ENCODE measurements around the gene GMDS.
A peak's percentile ranks its signal among the peaks of the same experiment; 100 is the strongest.

Gene GMDS

DNA sequence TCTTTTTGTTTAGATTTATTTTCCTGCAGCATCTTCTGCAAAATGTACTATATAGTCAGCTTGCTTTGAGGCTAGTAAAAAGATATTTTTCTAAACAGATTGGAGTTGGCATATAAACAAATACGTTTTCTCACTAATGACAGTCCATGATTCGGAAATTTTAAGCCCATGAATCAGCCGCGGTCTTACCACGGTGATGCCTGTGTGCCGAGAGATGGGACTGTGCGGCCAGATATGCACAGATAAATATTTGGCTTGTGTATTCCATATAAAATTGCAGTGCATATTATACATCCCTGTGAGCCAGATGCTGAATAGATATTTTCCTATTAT is 632.5 kb downstream of the GMDS start:
- DNase-seq (ENCODE audit: low spot score): no peak

DNA sequence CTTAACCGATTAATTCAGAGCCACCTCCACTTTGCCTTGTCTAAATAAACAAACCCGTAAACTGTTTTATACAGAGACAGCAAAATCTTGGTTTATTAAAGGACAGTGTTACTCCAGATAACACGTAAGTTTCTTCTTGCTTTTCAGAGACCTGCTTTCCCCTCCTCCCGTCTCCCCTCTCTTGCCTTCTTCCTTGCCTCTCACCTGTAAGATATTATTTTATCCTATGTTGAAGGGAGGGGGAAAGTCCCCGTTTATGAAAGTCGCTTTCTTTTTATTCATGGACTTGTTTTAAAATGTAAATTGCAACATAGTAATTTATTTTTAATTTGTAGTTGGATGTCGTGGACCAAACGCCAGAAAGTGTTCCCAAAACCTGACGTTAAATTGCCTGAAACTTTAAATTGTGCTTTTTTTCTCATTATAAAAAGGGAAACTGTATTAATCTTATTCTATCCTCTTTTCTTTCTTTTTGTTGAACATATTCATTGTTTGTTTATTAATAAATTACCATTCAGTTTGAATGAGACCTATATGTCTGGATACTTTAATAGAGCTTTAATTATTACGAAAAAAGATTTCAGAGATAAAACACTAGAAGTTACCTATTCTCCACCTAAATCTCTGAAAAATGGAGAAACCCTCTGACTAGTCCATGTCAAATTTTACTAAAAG is 633.0 kb downstream of the GMDS start:
- no peak for DNase-seq (ENCODE audit: low spot score)

GRCh38 chr6:1611572-1612298 is 633.7 kb downstream of the GMDS start:
- DNase-seq (ENCODE audit: low spot score): no peak

- DNase-seq (ENCODE audit: low spot score): no peak
These were observed 634.2 kb downstream of the GMDS start for GRCh38 chr6:1611322-1611571.

DNA sequence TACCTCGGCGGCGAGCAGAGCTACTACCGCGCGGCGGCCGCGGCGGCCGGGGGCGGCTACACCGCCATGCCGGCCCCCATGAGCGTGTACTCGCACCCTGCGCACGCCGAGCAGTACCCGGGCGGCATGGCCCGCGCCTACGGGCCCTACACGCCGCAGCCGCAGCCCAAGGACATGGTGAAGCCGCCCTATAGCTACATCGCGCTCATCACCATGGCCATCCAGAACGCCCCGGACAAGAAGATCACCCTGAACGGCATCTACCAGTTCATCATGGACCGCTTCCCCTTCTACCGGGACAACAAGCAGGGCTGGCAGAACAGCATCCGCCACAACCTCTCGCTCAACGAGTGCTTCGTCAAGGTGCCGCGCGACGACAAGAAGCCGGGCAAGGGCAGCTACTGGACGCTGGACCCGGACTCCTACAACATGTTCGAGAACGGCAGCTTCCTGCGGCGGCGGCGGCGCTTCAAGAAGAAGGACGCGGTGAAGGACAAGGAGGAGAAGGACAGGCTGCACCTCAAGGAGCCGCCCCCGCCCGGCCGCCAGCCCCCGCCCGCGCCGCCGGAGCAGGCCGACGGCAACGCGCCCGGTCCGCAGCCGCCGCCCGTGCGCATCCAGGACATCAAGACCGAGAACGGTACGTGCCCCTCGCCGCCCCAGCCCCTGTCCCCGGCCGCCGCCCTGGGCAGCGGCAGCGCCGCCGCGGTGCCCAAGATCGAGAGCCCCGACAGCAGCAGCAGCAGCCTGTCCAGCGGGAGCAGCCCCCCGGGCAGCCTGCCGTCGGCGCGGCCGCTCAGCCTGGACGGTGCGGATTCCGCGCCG is 634.7 kb downstream of the GMDS start:
- no peak for DNase-seq (ENCODE audit: low spot score)

DNA sequence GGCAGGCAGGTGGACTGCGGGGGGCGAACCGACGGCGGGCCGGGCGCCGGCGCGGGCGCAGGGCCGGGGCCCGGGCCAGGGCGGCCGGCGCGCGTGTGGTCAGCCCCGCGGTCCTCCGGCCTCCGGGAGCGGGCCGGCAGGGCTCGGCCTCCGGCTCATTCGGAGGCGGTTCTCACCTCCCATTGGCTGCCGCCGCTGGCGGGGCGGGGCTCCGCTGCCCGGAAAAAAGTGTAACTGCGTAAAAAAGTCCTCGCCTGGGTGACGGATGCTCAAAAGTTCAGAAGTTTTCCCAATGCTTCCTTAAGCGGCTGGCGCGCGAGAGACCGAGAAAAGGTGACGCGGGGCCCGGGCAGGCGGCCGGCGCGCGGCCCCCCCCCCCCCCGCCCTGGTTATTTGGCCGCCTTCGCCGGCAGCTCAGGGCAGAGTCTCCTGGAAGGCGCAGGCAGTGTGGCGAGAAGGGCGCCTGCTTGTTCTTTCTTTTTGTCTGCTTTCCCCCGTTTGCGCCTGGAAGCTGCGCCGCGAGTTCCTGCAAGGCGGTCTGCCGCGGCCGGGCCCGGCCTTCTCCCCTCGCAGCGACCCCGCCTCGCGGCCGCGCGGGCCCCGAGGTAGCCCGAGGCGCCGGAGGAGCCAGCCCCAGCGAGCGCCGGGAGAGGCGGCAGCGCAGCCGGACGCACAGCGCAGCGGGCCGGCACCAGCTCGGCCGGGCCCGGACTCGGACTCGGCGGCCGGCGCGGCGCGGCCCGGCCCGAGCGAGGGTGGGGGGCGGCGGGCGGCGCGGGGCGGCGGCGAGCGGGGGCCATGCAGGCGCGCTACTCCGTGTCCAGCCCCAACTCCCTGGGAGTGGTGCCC is 635.5 kb downstream of the GMDS start, which contains the start of gene FOXC1:
FOXC1 (plus strand) TSS at position 268 of the 849 bp plus-strand sequence; CDS start at position 799, 531 bp downstream.
- DNase-seq (ENCODE audit: low spot score): peak; percentile 28

GRCh38 chr6:1609041-1609647 is 636.3 kb downstream of the GMDS start:
- no peak for DNase-seq (ENCODE audit: low spot score)

DNA sequence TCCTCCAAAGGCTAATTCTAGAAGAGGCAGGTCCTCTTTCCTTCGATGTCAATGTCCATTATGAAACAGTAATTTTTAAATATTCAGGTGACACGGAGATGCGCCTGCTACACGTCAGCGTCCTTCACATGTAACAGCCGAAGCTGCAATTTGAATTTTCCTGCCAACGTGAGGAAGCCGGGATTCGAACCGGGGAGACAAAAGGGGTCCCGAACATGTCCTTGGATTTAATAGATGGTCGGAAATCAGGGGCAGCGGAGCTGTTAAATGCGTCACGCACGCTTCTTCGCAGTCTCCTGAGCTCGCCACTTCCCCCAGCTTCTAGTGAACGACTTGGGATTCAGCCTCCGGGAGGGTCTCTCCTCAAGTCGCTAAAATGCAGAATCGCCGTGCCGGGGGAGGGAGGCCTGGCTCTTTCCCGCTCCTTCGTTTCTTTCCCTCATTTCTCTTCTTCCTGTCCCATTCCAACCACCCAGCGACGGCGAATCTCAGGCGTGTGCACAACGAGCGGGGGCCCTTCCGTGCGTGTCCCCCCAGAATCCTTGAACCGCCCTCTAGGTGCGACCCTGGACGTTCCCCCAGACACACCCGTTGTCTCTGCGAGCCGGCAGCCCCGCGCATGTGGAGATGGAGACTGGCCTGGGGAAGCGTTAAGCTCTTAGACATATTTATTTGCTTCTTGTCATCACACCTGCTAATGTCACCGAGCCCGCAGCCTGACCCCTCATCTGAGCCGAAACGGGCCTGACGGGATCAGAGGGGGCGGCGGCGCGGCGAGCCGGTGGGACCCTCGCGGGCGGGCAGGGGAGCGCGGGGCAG is 637.0 kb downstream of the GMDS start:
- DNase-seq (ENCODE audit: low spot score): no peak

GRCh38 chr6:1607516-1608221 is 637.7 kb downstream of the GMDS start:
- DNase-seq (ENCODE audit: low spot score): no peak

DNA sequence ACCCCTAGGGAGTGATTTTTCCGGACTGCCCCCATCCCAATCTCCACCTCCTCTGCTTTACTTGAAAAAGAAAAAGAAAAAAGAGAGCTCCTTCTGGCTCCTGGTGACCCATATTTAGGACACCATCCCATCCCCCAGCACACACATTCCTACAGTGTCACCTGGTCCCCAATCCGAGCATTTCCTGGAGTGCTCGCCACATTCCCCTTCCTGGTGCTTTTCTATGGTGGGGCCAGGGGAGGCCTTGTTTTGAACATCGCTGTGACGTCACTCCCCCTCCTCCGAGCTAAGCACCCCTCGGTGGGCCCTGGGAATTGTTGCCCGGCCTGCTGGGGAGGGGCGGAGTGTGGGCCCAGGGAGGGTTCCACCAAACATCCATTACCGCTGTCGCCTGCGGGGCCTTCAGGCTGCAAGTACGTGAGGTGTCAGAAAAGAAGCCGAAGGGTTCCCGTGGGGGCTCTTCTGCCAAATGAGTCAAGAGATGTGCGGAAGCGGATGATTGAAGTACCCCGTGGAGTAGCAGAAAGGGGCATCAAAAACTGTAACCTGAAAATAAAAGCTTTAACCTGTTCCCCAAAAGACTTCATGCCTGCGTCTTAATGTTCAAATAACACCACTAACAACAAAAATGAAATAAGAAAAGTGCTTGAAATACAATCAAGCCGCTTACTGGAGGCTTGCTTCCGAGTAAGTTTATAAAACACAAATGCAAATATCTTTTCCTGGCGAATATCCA is 638.5 kb downstream of the GMDS start:
- no peak for DNase-seq (ENCODE audit: low spot score)

- no peak for DNase-seq (ENCODE audit: low spot score)
These were observed 639.3 kb downstream of the GMDS start for GRCh38 chr6:1605893-1606779.

GRCh38 chr6:1605004-1605892 is 640.2 kb downstream of the GMDS start:
- no peak for DNase-seq (ENCODE audit: low spot score)

- no peak for DNase-seq (ENCODE audit: low spot score)
These were observed 641.0 kb downstream of the GMDS start for GRCh38 chr6:1604158-1605003.

DNA sequence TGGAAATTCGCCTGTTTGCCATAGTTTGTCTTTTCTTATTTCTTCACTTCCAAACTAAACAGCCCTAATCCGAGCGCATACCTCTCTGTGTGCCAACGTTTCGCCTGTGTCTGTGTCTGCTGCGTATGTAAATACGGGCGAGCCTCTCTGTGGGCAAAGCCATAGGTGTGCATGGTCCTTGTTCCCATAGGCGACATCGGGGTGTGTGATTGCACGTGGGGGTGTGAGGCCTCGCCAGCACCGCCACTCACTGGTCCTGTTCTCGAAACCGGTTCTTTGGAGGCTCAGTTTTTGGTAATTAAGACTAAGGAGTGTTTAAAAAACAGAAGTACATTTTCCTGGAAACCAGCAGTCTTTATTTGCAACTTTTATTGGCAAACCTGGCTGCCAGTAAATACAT is 641.7 kb downstream of the GMDS start:
- DNase-seq (ENCODE audit: low spot score): no peak

DNA sequence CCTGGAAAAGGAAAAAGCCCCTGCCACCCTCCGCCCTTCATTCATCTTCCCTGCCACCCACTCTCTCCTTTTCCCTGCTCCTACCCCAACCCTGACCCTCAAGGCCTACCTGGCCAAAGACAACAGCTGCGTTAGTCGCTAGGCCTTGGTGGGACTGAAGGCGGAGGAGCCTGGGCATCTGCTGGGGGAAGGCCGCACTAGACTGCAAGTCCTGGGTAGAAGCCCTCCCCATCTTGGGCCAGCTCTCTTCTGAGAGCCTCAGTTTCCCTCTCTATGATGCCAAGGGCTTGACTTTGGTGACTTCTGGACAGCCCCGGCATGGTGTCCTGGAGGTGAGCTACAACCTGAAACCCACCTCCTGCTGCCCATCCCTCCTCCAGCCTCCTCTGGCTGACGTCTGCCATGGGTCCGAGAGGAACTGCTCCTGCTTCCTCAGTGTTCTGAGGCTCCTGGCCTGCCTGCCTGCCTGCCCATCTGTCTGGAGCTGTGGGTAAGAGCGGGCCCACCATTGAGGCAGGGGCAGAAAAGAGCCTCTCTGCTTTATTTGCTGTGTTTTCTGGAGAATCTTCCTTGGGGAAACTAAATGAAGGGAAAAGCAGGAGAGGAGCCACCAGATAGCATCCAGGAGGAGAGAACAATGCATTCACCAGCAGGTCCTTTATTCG is 643.2 kb downstream of the GMDS start:
- no peak for DNase-seq (ENCODE audit: low spot score)
